Measurements from ENCODE around the gene ZBTB46.

Gene ZBTB46

DNA sequence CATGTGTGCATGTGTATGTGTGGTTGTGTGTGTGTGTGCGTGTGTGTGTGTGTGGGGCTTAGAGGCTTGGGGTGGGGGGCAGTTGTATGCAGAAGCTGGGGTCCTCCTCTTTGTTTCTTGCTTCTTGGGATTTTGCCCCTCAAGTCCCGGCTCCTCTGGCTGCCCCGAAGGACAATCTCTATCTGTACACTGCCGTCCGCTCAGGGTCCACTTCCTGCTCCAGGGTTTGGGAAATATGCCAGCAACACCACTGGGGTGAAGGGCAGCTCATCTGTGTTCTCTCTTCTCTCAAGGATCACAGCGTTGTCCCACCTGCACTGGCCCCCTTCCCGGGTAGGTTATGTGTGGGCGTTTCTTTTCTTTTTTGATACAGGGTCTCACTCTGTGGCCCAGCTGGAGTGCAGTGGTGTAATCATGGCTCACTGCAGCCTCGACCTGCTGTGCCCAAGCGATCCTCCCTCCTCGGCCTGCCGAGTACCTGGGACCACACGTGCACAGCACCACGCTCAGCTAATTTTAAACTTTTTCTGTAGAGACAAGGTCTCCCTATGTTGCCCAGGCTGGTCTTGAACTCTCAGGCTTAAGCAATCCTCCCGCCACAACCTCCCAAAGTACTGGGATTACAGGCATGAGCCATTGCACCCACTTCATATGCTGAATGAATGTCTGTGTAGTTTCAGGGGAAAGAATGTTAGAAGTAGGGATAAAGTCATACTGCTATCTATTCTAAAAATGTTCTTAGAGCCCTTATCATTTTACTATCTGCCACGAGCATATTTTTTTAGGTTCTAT, 65.8 kb downstream of the ZBTB46 start:
- Histone ChIP-seq H3K4me2 (ENCODE audit: low read depth, low read length, poor library complexity, severe bottlenecking) (no peak overlapping the region), H3K9ac (ENCODE audit: low read length) (no peak overlapping the region)

DNA sequence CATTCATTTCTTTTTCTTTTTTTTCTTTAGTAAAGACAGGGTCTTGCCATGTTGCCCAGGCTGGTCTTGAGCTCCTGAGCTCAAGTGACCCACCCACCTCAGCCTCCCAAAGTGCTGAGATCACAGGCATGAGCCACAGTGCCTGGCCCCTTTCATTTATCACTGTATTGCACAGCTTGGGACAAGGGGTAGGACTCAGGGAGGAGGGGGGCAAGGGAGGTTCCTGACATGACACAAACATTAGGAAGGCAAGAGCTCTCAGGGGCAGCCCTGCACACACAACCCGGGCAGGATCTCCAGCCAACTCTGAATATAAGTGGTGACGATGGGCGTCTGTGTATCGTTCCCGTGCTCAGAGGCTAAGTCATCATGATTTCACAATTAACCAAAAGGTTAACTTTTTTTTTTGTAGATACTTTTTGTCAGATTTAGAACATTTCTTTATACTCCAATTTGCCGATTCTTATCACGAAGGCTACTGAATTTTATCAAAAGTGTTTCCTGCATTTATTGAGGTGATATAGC, 71.6 kb downstream of the ZBTB46 start:
- no peak overlapping the region for H2AFZ ChIP-seq (ENCODE audit: low read depth, low read length, severe bottlenecking)
- H3K9me3 ChIP-seq (ENCODE audit: insufficient read depth, low read length): no peaks in the 10 kb centered on the region
- TF ChIP-seq, protein P1, sequence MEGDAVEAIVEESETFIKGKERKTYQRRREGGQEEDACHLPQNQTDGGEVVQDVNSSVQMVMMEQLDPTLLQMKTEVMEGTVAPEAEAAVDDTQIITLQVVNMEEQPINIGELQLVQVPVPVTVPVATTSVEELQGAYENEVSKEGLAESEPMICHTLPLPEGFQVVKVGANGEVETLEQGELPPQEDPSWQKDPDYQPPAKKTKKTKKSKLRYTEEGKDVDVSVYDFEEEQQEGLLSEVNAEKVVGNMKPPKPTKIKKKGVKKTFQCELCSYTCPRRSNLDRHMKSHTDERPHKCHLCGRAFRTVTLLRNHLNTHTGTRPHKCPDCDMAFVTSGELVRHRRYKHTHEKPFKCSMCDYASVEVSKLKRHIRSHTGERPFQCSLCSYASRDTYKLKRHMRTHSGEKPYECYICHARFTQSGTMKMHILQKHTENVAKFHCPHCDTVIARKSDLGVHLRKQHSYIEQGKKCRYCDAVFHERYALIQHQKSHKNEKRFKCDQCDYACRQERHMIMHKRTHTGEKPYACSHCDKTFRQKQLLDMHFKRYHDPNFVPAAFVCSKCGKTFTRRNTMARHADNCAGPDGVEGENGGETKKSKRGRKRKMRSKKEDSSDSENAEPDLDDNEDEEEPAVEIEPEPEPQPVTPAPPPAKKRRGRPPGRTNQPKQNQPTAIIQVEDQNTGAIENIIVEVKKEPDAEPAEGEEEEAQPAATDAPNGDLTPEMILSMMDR (IDR thresholded peaks at IDR 0.05; ENCODE audit: insufficient read depth, low read length, poor library complexity, severe bottlenecking): no peak
- no peak for TF ChIP-seq EZH2phosphoT487 (conservative IDR thresholded peaks at IDR 0.05; ENCODE audit: low read length)
- H3K27me3 ChIP-seq (ENCODE audit: low read length): no peaks in the 10 kb centered on the region
- no peaks in the 10 kb centered on the region for H3K79me2 ChIP-seq (ENCODE audit: insufficient read depth, low read length)
- no peak overlapping the region for H3K9ac ChIP-seq (ENCODE audit: low read length)
- no peak overlapping the region for H3K4me3 ChIP-seq (ENCODE audit: insufficient read depth, low read length, poor library complexity, severe bottlenecking)
- H3K36me3 ChIP-seq (ENCODE audit: low read length): no peaks in the 10 kb centered on the region
- no peak overlapping the region for H3K27ac ChIP-seq (ENCODE audit: low read depth, low read length)
- no peaks in the 10 kb centered on the region for H3F3A ChIP-seq (ENCODE audit: insufficient read depth)
- H4K20me1 ChIP-seq (ENCODE audit: low read depth, low read length): no peaks in the 10 kb centered on the region
- H3K4me2 ChIP-seq (ENCODE audit: low read depth, low read length, poor library complexity, severe bottlenecking): no peak overlapping the region
- no peaks in the 10 kb centered on the region for H3K9me2 ChIP-seq (replicated peaks; ENCODE audit: insufficient read depth, low read length)

More for the DNA sequence above, 65.8 kb downstream of the ZBTB46 start:
- H3F3A ChIP-seq (ENCODE audit: insufficient read depth): no peaks in the 10 kb centered on the region
- no peak overlapping the region for H3K27ac ChIP-seq (ENCODE audit: low read depth, low read length)
- no peaks in the 10 kb centered on the region for H4K20me1 ChIP-seq (ENCODE audit: low read depth, low read length)
- no peaks in the 10 kb centered on the region for H3K9me2 ChIP-seq (replicated peaks; ENCODE audit: insufficient read depth, low read length)
- H3K4me3 ChIP-seq (ENCODE audit: insufficient read depth, low read length, poor library complexity, severe bottlenecking): no peak overlapping the region
- no peaks in the 10 kb centered on the region for H3K27me3 ChIP-seq (ENCODE audit: low read length)
- H3K79me2 ChIP-seq (ENCODE audit: insufficient read depth, low read length): no peaks in the 10 kb centered on the region
- no peak overlapping the region for H2AFZ ChIP-seq (ENCODE audit: low read depth, low read length, severe bottlenecking)
- no peaks in the 10 kb centered on the region for H3K9me3 ChIP-seq (ENCODE audit: insufficient read depth, low read length)
- H3K36me3 ChIP-seq (ENCODE audit: low read length): no peaks in the 10 kb centered on the region
- TF ChIP-seq, protein P1 (IDR thresholded peaks at IDR 0.05; ENCODE audit: insufficient read depth, low read length, poor library complexity, severe bottlenecking): no peak
- TF ChIP-seq EZH2phosphoT487 (conservative IDR thresholded peaks at IDR 0.05; ENCODE audit: low read length): no peak

DNA sequence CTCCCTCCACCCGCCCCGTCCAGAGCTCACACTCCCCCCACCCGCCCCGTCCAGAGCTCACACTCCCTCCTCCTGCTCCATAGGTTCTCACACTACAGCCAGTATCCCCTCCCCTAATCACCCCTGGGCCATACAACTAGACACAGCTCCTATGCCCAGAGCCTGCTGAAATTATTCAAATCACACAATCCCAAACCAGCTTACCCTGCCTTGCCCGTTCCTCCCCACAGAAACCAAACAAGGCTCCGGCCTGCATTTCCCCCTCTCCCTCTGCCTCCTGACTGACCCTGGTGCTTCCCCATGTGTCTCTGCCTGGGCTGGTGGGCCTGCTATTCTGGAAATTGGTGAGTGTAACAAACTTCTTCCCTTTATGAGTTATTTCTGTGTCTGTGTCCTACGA, 72.9 kb downstream of the ZBTB46 start:
- H2AFZ ChIP-seq (ENCODE audit: low read depth, low read length, severe bottlenecking): no peak overlapping the region
- H3K4me3 ChIP-seq (ENCODE audit: insufficient read depth, low read length, poor library complexity, severe bottlenecking): no peak overlapping the region
- no peaks in the 10 kb centered on the region for H3K9me3 ChIP-seq (ENCODE audit: insufficient read depth, low read length)
- TF ChIP-seq, protein P1 (IDR thresholded peaks at IDR 0.05; ENCODE audit: insufficient read depth, low read length, poor library complexity, severe bottlenecking): no peak
- no peak for TF ChIP-seq EZH2phosphoT487 (conservative IDR thresholded peaks at IDR 0.05; ENCODE audit: low read length)
- H4K20me1 ChIP-seq (ENCODE audit: low read depth, low read length): no peaks in the 10 kb centered on the region
- H3K4me2 ChIP-seq (ENCODE audit: low read depth, low read length, poor library complexity, severe bottlenecking): no peak overlapping the region
- H3K9me2 ChIP-seq (replicated peaks; ENCODE audit: insufficient read depth, low read length): no peaks in the 10 kb centered on the region
- no peak overlapping the region for H3K9ac ChIP-seq (ENCODE audit: low read length)
- H3F3A ChIP-seq (ENCODE audit: insufficient read depth): no peaks in the 10 kb centered on the region
- H3K27ac ChIP-seq (ENCODE audit: low read depth, low read length): no peak overlapping the region
- no peaks in the 10 kb centered on the region for H3K27me3 ChIP-seq (ENCODE audit: low read length)
- H3K79me2 ChIP-seq (ENCODE audit: insufficient read depth, low read length): no peaks in the 10 kb centered on the region
- H3K36me3 ChIP-seq (ENCODE audit: low read length): no peaks in the 10 kb centered on the region

All from SU-DHL-6 (cell line).